GM10266 (cell line): ENCODE measurements around the gene DIPK1C.

Experiments
- DNase-seq: peaks from one replicate; pipeline ENCODE4 v3.0.0; 2012; ENCODE audit errors: extremely low spot score
- TF ChIP-seq, protein P1 (sequence below): IDR thresholded peaks from 2 replicates; pipeline ENCODE4 v1.5.1; 2012; ENCODE audit warnings: mild to moderate bottlenecking, low read depth; ENCODE audit not compliant: control insufficient read depth, insufficient read depth; ENCODE audit errors: missing control alignments

Gene DIPK1C

GRCh38 chr18:74430806-74431571, 26.1 kb downstream of the DIPK1C start:
- DNase-seq = no peak
- TF ChIP-seq, protein P1, sequence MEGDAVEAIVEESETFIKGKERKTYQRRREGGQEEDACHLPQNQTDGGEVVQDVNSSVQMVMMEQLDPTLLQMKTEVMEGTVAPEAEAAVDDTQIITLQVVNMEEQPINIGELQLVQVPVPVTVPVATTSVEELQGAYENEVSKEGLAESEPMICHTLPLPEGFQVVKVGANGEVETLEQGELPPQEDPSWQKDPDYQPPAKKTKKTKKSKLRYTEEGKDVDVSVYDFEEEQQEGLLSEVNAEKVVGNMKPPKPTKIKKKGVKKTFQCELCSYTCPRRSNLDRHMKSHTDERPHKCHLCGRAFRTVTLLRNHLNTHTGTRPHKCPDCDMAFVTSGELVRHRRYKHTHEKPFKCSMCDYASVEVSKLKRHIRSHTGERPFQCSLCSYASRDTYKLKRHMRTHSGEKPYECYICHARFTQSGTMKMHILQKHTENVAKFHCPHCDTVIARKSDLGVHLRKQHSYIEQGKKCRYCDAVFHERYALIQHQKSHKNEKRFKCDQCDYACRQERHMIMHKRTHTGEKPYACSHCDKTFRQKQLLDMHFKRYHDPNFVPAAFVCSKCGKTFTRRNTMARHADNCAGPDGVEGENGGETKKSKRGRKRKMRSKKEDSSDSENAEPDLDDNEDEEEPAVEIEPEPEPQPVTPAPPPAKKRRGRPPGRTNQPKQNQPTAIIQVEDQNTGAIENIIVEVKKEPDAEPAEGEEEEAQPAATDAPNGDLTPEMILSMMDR = no peak

- TF ChIP-seq, protein P1 = no peak
These were observed 26.9 kb downstream of the DIPK1C start for GRCh38 chr18:74430231-74430630.

DNA sequence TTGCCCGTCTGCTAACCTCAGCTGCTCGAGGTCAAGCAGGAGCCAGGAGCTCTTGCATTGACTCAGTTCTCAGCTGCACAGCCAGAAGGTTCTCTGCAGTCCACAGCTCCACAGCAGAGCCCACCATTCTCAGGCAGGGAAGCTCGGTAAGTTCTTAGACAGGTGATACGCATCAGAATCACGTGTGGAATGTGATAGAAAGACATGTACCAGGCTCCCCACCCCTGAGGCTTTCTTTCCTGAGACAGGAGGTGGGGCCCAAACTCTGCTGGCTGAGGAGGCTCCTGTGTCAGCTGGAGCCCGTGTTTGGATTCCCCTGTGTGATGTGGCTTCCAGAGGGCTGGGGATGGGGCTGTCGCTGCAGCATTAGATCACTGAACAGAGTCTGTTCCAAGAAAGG, 28.0 kb downstream of the DIPK1C start:
- TF ChIP-seq, protein P1 = no peak
- no peak for DNase-seq

More at GRCh38 chr18:74430231-74430630, 26.9 kb downstream of the DIPK1C start:
- DNase-seq = no peak

DNA sequence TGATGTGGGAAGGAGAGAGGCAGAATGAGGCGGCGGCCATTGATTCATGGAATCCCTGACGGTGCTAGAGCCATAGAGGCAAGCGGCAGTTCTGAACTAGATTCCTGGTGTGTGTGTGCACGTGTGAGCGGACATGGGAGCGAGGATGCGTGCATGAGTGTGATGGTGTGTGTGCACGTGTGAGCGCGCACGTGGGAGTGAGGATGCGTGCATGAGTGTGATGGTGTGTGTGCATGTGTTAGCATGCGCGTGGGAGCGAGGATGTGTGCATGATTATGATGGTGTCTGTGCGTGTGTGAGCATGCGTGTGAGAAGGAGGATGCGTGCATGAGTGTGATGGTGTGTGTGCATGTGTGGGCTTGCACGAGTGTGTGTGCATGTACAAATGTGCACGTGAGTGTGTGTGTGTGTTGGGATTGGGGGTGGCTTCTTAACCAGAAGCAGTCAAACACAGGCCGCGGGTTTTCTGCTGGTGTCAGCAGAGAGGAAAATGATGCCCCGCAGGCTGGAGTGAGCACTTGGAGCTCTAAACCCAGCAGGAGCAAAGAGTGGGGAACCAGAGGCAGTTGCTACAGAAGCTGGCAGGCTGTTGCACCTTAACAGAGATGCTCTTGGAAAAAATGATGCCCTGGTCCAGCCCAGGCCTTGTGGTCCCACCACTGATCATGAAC, 29.5 kb downstream of the DIPK1C start:
- no peak for DNase-seq
- TF ChIP-seq, protein P1 = no peak

DNA sequence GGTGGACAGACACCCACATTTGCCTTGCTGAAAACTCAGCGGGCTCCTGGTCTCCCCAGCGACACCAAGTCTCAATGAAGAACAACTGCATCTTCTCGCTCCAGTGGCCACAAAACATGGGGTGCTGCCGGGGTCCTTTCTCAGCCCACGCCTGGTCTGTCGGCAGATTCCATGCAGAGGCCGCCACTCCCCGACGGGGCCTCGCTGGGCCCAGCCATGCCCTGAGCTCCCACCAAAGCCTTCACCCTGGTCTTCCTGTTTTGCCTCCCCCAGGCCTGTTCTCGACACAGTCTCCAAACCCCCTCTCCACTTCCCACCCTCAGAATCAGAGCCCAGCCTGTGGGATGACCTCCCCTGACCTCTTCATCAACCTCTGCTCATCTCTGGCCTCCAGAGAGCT, 31.2 kb downstream of the DIPK1C start:
- no peak for DNase-seq
- TF ChIP-seq, protein P1 = no peak

GRCh38 chr18:74425161-74425560, 31.9 kb downstream of the DIPK1C start:
- no peak for DNase-seq
- TF ChIP-seq, protein P1 = no peak

DNA sequence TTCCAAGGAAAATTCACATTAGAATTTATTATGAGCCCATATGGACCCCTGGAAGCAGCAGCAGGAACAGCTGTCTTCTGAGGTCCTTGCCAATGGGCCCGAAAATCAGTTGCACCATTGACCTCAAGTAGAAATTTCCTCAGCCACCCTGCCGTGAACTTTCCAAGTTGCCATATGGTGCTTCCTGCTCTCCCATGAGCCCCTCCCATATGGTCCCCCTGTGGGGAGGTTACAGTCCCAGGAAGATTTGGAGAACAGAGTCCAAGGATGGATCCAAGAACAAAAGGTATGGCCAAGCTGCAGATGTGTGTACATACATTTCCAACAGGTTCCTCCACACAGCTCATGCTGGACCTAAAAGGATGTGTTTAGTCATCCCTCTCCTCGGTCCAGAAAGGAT, 34.6 kb downstream of the DIPK1C start:
- DNase-seq = no peak
- TF ChIP-seq, protein P1 = no peak
